Bone marrow (tissue), 2 donors: ENCODE measurements around the gene ZNF507.

Experiments
- DNase-seq, 2 donors: peaks; one replicate each; lab custom pipeline; 2025; lab: John Stamatoyannopoulos, UW

The ZNF507 gene

GRCh38 chr19:32339988-32340874 lies 5.2 kb upstream of the ZNF507 start:
- DNase-seq = peak; percentile 6 to 36

DNA sequence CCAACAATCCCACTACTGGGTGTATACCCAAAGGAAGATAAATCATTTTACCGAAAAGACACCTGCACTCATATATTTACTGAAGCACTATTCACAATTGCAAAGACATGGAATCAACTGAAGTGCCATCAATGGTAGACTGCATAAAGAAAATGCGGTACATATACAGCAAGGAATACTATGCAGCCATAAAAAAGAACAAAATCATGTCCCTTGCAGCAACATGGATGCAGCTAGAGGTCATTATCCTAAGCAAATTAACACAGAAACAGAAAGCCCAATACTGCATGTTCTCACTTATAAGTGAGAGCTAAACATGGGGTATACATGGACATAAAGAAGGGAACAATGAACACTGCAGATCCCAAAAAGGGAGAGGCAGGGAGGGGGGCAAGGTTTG lies 2.7 kb upstream of the ZNF507 start:
- DNase-seq = no peak

GRCh38 chr19:32343550-32344262 lies 1.7 kb upstream of the ZNF507 start:
- DNase-seq = no peak

DNA sequence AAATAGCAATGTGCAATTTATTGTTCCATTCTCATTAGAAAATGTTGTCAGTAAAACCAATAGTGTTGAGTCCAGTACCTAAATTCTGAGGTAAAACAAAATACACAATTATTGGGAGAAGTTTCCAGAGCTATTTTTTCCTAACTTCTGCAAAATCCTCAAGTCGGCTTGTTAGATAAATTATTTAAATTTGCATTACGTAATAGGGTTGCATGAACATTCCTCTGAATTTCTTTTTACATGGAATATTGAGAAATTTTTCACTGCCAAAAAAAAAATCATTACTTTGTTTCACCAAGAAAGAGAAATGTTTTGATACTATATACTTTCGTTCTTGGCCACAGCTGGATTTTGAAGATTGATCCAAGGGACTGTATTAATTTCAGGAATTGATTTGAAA lies 1.5 kb downstream of the ZNF507 start:
- DNase-seq = no peak

DNA sequence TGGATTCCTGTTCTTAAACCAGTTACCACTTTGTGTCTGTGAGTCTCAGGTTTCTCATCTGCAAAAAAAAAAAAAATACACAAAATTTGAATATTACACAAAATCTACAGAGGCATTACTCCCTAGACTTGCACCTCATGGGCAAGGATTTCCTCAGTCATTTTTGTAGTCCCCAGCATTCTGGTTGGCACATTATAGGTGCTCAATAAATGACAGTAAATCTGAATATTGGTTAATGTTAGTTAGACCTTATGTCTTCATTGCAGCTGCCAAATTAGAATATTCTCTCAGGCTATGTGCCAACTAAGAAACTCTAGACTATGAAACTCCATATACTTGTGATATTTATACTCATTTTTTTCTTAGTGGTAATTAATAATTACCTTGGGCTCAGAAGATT lies 2.2 kb downstream of the ZNF507 start:
- no peak for DNase-seq

DNA sequence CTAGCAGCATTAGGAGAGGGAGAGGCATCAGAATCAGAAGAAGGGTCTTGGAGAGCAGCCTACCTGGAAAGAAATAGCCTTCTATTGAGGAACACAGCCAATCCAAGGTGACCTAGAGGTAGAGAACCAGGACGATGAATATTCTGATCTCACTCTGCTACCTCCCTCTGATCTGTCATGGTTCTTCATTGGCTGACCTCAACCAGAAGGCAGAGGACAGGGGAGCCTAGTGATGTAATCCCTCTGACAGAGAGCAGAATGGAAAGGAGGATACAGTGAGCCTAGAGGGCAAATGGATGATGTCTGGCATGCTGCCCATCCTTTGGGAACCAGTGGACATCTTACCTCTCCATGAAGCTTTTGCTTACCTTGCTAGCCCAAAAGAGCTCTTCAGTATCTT lies 3.6 kb downstream of the ZNF507 start:
- no peak for DNase-seq

GRCh38 chr19:32349724-32350470 lies 4.5 kb downstream of the ZNF507 start:
- DNase-seq = no peak

DNA sequence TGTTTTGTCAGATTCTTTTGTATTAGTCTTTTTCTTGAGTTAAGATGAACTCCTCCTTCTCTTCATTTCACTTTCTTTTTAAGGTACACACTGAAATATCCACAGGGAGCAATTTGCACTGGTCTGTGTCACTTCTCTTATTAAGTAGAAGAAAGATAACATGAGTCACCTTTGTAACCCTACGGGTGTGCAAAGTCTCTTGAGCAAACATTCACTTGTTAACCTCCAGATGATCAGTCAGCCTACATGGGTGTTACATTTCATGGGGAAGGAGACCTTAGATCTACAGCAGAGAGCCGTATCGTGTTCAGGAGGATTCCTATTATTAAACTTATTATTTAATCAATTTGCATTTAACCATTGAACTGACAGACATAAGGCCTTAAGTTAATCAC lies 5.1 kb downstream of the ZNF507 start:
- no peak for DNase-seq

DNA sequence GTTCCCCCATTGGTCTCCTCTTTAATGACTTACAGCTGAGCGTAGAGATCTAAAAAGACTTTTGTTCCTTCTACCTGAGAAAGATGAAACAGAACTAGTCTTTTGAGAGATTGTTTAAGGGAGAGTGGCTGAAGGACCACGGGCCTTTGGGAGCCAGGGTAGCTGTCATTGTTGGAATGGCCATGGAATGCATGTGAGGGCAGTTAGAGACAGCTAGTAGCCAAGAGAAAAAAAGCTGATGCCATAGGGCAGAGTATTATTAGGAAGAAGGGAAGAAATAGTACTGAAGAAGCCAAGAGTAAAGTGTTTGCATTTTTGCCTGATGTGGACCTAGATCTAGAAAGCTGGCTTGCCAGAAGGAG lies 5.6 kb downstream of the ZNF507 start:
- DNase-seq = no peak

DNA sequence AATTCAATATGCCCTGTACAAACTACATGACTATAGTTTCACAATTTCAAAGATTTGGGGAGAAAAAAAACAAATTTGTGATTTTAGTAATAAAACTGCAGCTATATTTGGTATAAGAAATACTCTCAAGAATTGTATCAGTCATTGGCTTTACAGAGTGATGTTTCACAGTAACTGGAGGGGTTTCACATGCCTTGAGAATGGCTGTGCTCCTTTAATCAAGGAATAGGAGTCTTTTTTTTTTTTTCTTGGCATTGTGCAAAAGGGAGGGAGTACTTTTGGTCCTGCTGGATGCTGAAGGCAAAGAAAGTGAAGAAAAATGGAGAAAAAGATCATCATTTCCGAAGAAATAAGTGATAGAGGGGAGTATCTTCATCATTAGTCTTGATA lies 6.8 kb downstream of the ZNF507 start:
- DNase-seq = no peak

GRCh38 chr19:32354345-32354744 lies 8.9 kb downstream of the ZNF507 start:
- DNase-seq = no peak

DNA sequence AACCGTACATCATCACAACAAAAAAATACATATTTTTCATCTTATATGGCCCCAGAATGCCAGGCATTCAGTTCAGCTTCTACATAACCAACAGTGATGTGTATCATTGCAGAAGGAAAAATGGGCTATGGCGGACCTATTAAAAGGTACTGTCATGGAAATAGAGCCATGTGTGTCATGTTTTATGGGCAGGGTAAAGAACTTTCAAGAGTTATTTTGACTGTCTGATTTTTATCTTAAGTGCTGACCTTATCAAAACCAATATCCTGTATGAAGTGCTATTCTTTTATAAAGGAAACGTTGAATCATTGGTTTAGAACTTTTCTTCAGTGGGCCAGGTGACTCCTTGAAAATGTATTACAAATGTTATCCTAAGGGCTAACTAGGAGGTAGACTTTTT lies 9.9 kb downstream of the ZNF507 start:
- DNase-seq = no peak

GRCh38 chr19:32357720-32358119 lies 12.3 kb downstream of the ZNF507 start:
- no peak for DNase-seq

- no peak for DNase-seq
Observed at GRCh38 chr19:32358321-32358720, 12.9 kb downstream of the ZNF507 start.

DNA sequence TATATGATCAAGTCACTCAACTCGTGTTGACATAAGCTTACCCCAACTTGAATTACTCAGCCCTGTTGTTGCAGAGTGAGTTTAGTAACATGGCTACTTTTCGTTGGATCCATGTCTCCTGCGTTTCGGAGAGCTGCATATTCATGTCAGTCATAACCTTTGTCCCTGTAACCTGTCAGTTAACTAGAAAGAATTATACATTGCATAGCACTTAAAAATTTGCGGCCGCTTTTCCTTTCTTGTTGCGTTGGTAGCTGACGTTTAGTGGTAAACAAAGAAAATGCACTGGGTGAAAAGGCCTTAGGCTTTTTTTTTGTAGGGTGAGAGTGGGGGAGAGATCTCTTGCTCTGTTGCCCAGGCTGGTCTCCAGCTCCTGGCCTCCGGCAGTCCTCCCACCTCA lies 14.2 kb downstream of the ZNF507 start:
- DNase-seq = no peak

DNA sequence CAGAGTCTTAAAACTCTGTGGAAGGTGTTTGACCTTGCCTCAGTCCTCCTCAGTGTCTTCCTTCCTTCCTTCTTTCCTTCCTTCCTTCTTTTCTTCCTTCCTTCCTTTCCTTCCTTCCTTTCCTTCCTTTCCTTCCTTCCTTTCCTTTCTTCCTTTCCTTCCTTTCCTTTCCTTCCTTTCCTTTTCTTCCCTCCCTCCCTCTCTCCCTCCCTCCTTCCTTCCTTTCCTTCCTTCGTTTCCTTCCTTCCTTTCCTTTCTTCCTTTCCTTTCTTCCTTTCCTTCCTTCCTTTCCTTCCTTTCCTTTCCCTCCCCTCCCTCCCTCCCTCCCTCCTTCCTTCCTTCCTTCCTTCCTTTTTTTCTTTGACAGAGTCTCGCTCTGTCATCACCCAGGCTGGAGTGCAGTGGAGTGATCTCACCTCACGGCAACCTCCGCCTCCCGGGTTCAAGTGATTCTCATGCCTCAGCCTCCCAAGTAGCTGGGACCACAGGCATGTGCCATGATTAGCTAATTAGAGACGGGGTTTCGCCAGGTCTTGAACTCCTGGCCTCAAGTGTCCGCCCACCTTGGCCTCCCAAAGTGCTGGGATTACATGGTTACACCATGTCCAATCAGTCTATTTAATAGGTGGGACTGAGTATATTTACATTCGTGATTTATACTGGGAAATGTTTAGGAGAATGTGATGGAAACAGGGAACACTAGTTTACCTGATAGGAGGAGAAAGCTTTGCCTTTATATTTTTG lies 16.3 kb downstream of the ZNF507 start:
- DNase-seq = no peak

- no peak for DNase-seq
Observed at GRCh38 chr19:32362318-32362691, 16.9 kb downstream of the ZNF507 start.

DNA sequence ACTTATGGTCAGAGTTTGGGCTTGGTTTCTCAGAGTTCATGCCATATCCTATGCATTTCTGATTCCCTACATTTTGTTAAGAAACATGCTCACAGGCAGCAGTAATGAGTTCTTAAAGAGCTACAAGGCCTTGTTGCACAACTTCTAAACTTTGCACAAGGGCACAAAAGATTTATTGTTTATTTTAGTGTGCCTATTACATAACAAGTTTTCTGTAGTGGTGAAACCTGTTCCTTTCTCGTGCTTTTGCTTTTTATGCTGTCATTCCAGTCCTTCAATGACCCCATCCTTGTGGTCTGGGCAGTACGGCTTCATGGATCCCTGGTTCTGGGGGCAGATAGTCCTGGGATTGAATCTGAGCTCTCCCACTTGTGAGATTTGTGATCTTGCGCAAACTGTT lies 17.8 kb downstream of the ZNF507 start:
- no peak for DNase-seq

DNA sequence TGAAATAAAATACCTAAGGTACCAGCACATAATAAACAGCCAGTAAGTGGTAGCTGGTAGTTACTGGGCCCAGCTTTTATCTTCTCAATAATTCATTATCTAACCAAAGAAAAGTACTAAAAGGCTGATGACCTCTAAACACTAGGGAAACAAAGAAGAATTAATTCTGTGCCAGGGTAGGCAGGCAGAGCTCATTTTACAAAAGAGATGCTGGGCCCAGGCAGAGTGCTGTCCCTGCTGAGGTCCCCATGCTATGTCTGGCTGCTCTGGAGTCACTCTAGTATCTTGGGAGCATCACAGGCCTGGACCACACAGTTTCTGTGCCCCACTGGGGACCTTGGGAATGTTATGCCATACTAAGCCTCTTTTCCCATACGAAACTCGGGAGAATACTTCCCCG lies 18.2 kb downstream of the ZNF507 start:
- no peak for DNase-seq

DNA sequence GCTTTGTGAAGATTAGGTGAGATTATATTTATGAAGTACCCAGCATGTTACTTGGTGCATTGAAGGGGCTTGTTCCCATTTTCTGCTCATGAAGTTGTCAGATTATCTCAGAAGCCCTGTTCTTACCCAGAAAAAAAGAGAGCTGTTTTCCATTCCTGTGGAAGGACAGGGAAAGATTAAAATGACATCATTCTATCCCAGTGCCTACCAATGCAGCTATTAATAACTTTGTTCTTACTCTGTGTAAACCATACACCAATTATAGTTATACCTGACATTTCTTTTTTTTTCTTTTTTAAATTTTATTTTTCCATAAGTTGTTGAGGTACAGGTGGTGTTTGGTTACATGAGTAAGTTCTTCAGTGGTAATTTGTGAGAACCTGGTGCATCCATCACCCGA lies 18.6 kb downstream of the ZNF507 start:
- no peak for DNase-seq

DNA sequence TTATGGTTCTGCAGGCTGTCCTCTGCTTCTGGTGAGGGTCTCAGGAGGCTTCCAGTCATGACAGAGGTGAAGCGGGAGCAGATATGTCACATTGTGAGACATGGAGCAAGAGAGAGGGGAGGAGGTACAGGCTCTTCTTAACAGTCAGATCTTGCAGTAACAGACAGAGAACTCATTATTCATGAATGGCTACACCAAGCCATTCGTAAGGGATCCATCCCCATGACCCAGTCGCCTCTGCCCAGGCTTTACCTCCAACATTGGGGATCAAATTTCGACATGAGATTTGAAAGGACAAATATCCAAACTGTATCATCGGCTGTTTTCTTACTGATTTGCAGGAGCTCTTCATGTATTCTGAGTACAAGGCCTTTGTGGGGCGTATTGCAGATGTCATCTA lies 21.7 kb downstream of the ZNF507 start:
- DNase-seq = no peak

- DNase-seq = no peak
Observed at GRCh38 chr19:32367948-32368536, 22.6 kb downstream of the ZNF507 start.
